OCI-LY7 (cell line): ENCODE results near the gene CMTM8.

Experiments used
- EZH2phosphoT487 ChIP-seq: fragments of 200-600 bp; sonication (generic); IDR thresholded peaks from 2 replicates; pipeline ENCODE4 v1.6.1; 2018; ENCODE audit warnings: low read depth, borderline replicate concordance, mild to moderate bottlenecking, mixed run types, antibody characterized with exemption, low read length, moderate library complexity, mixed read lengths
- TF ChIP-seq, protein P1 (sequence below): fragments of 200-600 bp; sonication (generic); conservative IDR thresholded peaks from 2 replicates; pipeline ENCODE4 v1.5.1; 2014; ENCODE audit warnings: mild to moderate bottlenecking, antibody characterized with exemption, low read length, moderate library complexity, mixed read lengths

DNA sequence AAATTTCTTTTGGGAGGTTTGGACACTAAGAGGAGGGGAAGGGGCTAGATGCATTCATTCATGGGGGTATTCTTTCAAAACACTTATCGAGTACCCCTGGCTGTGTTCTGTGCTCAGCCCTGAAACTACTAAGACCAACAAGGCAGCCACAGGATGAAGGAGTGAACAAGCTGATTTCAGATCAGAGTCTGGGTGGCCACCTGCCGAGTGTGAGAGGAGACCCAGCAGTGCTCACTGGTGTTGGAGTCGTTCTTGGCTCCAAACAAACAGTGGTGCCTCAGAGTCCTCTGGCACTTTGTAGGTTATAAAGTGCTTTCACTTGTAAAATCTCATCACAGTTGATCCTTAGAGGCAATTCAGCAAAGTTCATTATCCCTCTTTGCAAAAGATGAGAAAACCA is 48.8 kb upstream of the CMTM8 start:
- TF ChIP-seq, protein P1, sequence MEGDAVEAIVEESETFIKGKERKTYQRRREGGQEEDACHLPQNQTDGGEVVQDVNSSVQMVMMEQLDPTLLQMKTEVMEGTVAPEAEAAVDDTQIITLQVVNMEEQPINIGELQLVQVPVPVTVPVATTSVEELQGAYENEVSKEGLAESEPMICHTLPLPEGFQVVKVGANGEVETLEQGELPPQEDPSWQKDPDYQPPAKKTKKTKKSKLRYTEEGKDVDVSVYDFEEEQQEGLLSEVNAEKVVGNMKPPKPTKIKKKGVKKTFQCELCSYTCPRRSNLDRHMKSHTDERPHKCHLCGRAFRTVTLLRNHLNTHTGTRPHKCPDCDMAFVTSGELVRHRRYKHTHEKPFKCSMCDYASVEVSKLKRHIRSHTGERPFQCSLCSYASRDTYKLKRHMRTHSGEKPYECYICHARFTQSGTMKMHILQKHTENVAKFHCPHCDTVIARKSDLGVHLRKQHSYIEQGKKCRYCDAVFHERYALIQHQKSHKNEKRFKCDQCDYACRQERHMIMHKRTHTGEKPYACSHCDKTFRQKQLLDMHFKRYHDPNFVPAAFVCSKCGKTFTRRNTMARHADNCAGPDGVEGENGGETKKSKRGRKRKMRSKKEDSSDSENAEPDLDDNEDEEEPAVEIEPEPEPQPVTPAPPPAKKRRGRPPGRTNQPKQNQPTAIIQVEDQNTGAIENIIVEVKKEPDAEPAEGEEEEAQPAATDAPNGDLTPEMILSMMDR = no peak
- no peak for TF ChIP-seq EZH2phosphoT487
